ENCODE results near the gene SNUPN.

GRCh38 chr15:75639191-75639708, 13.7 kb upstream of the SNUPN start:
- TF ChIP-seq CTCF (IDR thresholded peaks at IDR 0.05) (no peak), POLR2A (IDR thresholded peaks at IDR 0.05) (no peak), EP300 (IDR thresholded peaks at IDR 0.05) (no peak)

All from tibial nerve (tissue), 4 donors.